Measurements from ENCODE around the gene BLACAT1.

The BLACAT1 gene

GRCh38 chr1:205448540-205449253 lies 7.1 kb downstream of the BLACAT1 start:
- no peak for TF ChIP-seq CTCF (IDR thresholded peaks at IDR 0.05; ENCODE audit: low read depth, low read length)
- no peak overlapping the region for H3K4me3 ChIP-seq (ENCODE audit: low read depth, low read length)

GRCh38 chr1:205447457-205448341 lies 8.1 kb downstream of the BLACAT1 start:
- no peak for TF ChIP-seq CTCF (IDR thresholded peaks at IDR 0.05; ENCODE audit: low read depth, low read length)
- H3K4me3 ChIP-seq (ENCODE audit: low read depth, low read length), result no peak overlapping the region

GRCh38 chr1:205446828-205447227 lies 9.0 kb downstream of the BLACAT1 start:
- no peak for TF ChIP-seq CTCF (IDR thresholded peaks at IDR 0.05; ENCODE audit: low read depth, low read length)
- H3K4me3 ChIP-seq (ENCODE audit: low read depth, low read length), result no peak overlapping the region

GRCh38 chr1:205445646-205445935 lies 10.3 kb downstream of the BLACAT1 start:
- TF ChIP-seq CTCF (IDR thresholded peaks at IDR 0.05; ENCODE audit: low read depth, low read length), result no peak
- no peak overlapping the region for H3K4me3 ChIP-seq (ENCODE audit: low read depth, low read length)

GRCh38 chr1:205444931-205445645 lies 10.8 kb downstream of the BLACAT1 start:
- TF ChIP-seq CTCF (IDR thresholded peaks at IDR 0.05; ENCODE audit: low read depth, low read length), result no peak
- no peak overlapping the region for H3K4me3 ChIP-seq (ENCODE audit: low read depth, low read length)

GRCh38 chr1:205444300-205444930 lies 11.4 kb downstream of the BLACAT1 start:
- no peak for TF ChIP-seq CTCF (IDR thresholded peaks at IDR 0.05; ENCODE audit: low read depth, low read length)
- no peak overlapping the region for H3K4me3 ChIP-seq (ENCODE audit: low read depth, low read length)

Data from WI38 (cell line).